HFF-Myc (cell line): Measurements from ENCODE around the gene MUC2.

Experiments
- DNase-seq: peaks from one replicate; pipeline ENCODE4 v3.0.0-alpha.2; 2011; ENCODE audit warnings: low read depth; ENCODE audit errors: extremely low read depth
- H3K4me3 ChIP-seq: replicated peaks from 2 replicates; pipeline ENCODE4 v1.5.1; 2011; ENCODE audit warnings: low read depth, mild to moderate bottlenecking, control low read depth, low read length
- TF ChIP-seq, protein P1 (sequence below): IDR thresholded peaks from 2 replicates; pipeline ENCODE4 v1.5.1; 2012; ENCODE audit warnings: mild to moderate bottlenecking, low read depth, low read length, control low read depth; ENCODE audit errors: missing control alignments

The MUC2 gene

DNA sequence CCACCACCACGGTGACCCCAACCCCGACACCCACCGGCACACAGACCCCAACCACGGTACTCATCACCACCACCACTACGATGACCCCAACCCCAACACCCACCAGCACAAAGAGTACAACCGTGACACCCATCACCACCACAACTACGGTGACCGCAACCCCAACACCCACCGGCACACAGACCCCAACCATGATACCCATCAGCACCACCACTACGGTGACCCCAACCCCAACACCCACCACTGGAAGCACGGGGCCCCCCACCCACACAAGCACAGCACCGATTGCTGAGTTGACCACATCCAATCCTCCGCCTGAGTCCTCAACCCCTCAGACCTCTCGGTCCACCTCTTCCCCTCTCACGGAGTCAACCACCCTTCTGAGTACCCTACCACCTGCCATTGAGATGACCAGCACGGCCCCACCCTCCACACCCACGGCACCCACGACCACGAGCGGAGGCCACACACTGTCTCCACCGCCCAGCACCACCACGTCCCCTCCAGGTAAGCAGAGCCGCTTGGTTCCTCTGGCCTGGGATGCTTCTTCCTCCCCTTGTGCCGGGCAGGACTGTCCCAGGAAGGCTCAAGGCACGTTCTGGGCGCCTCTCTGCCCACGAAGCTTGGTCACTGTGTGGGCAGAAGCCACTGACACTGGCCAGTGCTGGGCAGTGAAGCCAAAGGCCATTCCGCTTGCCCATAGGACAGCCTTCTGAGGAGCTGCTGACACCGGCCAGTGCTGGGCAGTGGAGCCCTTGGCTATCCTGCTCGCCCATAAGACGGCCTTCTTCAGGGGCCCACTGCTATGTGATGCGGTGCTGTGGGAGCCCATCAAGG, 25.1 kb downstream of the MUC2 start:
- no peak for DNase-seq
- H3K4me3 ChIP-seq: no peak overlapping the region
- TF ChIP-seq, protein P1, sequence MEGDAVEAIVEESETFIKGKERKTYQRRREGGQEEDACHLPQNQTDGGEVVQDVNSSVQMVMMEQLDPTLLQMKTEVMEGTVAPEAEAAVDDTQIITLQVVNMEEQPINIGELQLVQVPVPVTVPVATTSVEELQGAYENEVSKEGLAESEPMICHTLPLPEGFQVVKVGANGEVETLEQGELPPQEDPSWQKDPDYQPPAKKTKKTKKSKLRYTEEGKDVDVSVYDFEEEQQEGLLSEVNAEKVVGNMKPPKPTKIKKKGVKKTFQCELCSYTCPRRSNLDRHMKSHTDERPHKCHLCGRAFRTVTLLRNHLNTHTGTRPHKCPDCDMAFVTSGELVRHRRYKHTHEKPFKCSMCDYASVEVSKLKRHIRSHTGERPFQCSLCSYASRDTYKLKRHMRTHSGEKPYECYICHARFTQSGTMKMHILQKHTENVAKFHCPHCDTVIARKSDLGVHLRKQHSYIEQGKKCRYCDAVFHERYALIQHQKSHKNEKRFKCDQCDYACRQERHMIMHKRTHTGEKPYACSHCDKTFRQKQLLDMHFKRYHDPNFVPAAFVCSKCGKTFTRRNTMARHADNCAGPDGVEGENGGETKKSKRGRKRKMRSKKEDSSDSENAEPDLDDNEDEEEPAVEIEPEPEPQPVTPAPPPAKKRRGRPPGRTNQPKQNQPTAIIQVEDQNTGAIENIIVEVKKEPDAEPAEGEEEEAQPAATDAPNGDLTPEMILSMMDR: no peak

DNA sequence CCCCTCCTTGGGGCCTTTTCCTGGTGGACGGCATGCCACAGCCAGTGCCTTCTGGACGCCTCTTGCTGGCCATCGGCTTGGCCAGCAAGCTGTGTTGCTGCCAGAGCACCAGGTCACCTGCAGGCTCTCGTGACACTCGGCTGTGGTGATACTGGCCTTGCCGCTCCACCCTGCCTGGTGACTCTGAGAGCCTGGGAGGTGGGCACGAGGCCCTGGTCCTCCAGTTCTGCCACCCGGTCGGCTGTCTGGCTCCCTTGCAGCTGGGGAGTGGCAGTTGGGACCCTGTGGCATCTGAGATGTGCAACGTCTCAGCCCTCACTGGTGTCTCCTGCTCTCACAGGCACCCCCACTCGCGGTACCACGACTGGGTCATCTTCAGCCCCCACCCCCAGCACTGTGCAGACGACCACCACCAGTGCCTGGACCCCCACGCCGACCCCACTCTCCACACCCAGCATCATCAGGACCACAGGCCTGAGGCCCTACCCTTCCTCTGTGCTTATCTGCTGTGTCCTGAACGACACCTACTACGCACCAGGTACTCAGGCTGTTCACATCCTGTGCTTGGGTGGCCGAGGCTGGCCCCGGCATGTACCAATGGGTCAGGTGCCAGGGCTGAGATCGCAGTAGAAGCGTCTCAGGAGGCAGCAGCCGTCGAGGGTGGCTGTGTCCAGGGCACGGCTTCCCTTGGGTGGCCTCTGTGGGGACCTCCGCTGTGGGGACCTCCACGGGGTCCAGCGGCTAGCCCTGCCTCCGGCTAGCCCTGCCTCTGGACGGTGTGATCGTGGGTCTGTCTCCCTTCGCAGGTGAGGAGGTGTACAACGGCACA, 26.0 kb downstream of the MUC2 start:
- no peak for DNase-seq
- no peak overlapping the region for H3K4me3 ChIP-seq
- TF ChIP-seq, protein P1: no peak

DNA sequence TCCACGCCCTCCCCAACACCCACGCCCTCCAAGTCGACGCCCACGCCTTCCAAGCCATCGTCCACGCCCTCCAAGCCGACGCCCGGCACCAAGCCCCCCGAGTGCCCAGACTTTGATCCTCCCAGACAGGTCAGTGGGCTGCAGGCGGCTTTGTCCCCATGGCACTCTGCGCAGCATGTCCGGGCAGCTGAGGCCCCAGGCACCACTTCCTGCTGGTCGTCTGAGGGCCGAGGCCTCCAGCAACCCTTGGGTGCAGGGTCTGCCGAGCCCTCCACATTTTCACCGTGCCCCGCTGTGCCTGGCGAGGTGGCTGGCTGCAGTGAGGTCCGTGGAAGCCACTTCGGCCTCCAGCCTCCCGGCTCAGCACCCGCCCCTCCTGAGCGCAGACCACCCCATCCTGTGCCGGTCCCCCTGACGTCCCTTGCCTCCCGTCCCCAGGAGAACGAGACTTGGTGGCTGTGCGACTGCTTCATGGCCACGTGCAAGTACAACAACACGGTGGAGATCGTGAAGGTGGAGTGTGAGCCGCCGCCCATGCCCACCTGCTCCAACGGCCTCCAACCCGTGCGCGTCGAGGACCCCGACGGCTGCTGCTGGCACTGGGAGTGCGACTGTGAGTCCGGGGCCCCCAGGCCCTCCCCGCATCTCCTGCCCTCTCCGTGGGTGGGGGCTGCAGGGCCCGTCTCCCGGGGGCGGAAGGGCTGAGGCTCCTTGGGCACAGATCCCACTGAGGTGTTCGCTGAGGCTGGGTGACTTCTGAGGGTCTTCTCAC, 26.8 kb downstream of the MUC2 start:
- TF ChIP-seq, protein P1: no peak
- no peak for DNase-seq
- H3K4me3 ChIP-seq: no peak overlapping the region

DNA sequence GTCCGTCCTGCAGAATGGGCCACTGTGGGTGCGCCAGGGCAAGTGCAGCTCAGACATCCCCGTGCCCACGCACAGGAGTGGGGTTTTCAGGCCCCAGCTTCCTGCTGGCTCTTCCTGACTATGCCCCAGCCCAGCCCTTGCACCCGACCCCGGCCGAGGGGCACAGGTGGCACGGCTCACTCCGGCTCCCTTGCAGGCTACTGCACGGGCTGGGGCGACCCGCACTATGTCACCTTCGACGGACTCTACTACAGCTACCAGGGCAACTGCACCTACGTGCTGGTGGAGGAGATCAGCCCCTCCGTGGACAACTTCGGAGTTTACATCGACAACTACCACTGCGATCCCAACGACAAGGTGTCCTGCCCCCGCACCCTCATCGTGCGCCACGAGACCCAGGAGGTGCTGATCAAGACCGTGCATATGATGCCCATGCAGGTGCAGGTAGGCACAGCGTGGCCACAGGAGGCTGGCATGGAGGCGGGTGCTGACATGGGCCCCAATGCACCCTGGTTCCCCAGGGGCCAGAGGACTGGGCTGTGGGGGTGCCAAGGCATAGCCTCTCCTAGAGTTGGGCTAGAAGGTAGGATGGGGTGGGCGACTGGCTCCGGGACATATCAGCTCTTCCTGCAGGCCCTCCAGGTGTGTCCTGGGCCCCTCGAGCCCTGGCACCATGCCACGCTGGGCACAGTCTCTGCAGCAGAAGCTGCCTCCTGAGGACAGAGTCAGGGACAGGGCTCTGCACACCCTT, 27.7 kb downstream of the MUC2 start:
- no peak for DNase-seq
- TF ChIP-seq, protein P1: no peak
- H3K4me3 ChIP-seq: no peak overlapping the region

DNA sequence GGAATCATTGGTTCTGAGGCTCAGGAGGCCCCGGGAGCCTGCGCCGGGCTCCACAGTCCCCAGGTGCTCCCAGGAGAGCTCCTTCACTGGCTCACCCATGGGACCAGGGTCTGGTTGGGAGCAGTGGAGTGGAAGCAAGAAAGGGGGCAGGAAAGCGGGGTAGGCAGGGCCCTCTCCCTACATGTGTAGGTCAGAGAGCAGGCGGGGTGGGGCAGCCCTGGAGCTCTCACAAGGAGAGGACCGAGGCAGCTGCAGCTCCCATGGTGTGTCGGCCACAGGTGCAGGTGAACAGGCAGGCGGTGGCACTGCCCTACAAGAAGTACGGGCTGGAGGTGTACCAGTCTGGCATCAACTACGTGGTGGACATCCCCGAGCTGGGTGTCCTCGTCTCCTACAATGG, 28.3 kb downstream of the MUC2 start:
- no peak for DNase-seq
- H3K4me3 ChIP-seq: no peak overlapping the region
- TF ChIP-seq, protein P1: no peak
